ENCODE measurements around the gene RGS21.

DNA sequence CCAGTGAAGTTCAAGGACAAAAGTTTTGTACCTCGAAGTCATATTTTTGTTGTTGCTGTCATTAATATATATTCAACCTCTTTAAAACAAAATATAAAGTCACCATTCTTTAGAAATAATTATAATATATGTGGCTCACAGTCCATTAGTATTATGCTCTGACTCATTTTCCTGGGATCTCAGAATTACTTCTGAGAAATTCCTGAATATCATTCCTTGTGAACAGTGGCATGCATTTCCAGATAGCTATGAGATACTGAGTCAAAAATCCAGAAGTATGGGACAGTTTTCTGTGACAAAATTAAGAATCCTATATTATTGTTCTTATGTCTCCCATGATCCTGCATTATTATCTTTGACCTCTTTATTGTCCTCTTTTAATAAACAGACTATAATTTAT is 13.8 kb upstream of the RGS21 start:
- TF ChIP-seq POLR2AphosphoS5 (IDR thresholded peaks at IDR 0.05): no peak
- TF ChIP-seq, protein P1, sequence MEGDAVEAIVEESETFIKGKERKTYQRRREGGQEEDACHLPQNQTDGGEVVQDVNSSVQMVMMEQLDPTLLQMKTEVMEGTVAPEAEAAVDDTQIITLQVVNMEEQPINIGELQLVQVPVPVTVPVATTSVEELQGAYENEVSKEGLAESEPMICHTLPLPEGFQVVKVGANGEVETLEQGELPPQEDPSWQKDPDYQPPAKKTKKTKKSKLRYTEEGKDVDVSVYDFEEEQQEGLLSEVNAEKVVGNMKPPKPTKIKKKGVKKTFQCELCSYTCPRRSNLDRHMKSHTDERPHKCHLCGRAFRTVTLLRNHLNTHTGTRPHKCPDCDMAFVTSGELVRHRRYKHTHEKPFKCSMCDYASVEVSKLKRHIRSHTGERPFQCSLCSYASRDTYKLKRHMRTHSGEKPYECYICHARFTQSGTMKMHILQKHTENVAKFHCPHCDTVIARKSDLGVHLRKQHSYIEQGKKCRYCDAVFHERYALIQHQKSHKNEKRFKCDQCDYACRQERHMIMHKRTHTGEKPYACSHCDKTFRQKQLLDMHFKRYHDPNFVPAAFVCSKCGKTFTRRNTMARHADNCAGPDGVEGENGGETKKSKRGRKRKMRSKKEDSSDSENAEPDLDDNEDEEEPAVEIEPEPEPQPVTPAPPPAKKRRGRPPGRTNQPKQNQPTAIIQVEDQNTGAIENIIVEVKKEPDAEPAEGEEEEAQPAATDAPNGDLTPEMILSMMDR (IDR thresholded peaks at IDR 0.05): no peak

Measured in suprapubic skin (tissue), 3 donors.